HG02571 (cell line): ENCODE data around the gene SORCS1.

Source experiments
- ATAC-seq: cut with Tn5 transposase; IDR thresholded peaks from one replicate; pipeline ENCODE4 v1.9.1; 2021; ENCODE audit warnings: mild to moderate bottlenecking, moderate library complexity; ENCODE audit not compliant: unreplicated experiment

SORCS1 gene

GRCh38 chr10:106696239-106696638 lies 468.3 kb downstream of the SORCS1 start:
- no peak for ATAC-seq

DNA sequence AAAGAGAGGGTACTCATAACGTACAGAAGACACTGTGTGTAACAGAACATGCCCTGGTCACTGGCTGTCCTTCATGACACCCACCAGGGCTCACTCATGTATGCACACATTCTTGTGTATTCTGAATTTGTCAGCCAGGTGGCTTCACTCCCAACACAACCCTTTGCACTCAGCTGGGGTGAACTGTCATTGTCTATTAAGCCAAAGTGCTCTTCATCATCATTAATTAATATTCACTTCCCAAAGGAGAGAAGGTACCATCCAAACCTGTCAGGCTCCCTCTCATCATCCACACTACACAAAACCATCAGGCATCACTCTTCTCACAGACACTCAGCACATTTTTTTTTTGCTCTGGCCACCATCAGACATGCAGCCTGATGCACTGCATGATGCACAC lies 469.8 kb downstream of the SORCS1 start:
- ATAC-seq: no peak

DNA sequence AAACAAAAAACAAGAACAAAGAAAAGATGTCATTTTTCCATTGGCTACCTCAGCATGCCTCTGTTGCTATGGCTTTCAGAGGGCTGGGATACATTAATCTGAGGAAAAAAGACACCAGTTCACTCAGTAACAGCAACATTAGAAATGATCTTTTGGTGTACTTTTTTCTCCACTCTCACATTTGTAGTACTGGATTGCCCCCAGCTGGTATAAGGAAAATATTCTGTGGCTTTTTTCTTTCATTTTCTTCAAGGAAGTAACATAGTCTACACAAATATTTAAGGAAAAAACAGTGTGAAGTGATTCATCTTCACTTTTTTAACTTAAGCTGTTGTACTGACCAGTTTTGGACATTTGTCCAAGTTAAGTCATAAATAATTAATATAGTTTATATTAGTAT lies 482.3 kb downstream of the SORCS1 start:
- no peak for ATAC-seq

DNA sequence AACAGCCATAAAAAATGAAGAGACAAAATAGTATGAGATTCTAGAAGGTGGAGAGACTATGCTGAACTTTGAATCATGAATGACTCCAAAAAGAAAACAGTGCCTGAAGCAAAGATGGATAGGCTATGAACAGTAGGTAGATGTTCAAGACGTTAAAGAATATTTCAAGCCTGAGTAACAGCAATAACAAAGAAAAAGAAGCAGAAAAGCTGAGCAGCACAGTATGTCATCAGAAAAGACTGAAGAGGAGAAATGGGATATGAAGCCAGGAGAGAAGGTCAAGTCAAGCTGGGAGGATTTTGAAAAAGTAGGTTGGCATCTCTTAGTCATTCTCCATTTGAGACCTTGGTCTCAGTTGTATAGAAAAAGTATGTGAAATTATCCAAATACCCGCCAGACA lies 484.4 kb downstream of the SORCS1 start:
- no peak for ATAC-seq

DNA sequence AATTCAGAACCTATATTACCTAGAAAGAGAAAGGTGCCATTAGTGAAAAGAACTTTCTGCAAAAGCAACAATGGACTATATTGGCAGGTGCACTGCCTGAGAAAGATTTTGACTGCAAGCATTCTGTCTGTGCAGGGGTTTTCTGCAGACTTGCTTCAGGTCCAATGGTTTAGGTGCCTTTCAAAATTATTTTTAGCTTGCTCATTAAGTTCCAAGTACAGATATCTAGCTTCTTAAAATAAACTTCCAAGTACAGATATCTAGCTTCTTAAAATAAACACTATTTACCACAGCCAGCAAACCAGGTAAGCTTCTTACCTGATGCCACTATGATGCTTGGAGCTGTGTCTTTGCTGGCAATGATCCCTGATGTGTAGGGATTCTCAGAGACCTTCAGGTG lies 485.2 kb downstream of the SORCS1 start:
- no peak for ATAC-seq

- no peak for ATAC-seq
These were observed 491.9 kb downstream of the SORCS1 start for GRCh38 chr10:106672517-106673175.

DNA sequence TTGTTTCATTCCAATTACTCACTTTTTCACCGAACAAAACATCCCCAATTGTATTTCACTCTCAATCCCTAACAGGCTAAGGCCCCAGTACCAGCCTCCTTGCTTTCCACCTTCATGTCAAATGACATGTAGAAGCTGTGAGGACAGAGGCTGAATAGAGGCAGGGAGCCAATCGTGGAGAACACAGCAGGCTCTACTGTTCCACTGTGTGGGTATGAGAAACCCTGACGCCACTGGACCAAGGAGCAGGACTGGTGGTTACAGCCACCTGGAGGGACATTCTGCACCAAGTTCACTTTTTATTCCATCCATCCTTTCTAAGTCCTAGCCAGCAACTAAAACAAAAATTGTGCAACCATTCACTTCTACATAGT lies 502.8 kb downstream of the SORCS1 start:
- no peak for ATAC-seq

DNA sequence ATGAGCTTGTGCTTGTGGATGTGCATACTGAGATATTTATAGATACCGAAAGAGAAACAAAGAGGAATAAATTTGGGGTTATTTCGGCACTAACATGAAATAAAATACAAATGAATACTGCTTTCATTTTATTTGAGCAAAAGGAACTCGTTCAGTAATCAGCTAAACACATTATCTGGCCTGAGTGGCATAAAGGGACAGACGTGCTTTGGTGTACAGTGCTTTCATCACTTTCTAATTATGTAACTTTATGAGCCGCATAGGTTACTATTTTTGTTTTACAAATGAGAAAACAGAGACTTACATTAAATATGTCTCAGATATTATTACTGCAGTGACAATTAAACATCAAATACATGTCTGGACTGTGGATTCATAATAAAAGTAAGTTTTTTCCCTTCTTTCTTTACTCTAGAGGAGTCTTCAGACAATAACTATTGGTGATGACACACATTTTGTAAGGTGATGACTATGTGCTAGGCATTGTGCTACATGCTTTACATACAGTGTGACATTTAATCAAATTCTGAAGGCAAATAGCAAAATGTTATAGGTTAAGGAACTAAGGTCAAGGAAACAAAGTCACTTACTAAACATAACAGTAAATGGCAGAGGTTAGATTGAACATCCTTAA lies 503.3 kb downstream of the SORCS1 start:
- ATAC-seq: no peak

GRCh38 chr10:106660550-106660949 lies 504.0 kb downstream of the SORCS1 start:
- ATAC-seq: no peak

GRCh38 chr10:106655636-106656035 lies 508.9 kb downstream of the SORCS1 start:
- ATAC-seq: no peak

GRCh38 chr10:106655165-106655564 lies 509.3 kb downstream of the SORCS1 start:
- no peak for ATAC-seq

DNA sequence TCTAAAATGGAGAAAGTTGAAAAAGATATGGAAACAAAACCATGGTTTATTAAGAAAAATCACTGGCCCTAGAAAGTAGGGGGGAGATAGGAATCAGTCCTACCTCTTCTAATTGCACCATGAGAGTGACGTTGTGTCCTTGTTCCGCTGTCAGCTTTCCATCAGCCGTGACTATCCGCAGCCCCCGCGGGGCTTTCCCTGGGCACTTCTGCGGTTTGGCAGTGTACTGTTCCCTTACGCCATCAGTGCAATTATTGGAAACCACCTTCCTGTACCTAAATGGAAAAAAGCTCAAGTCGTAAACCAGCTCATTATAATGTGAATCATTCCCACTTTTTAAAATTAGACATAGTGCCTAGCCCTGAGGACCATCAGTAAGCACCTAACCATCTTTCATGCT lies 512.2 kb downstream of the SORCS1 start:
- ATAC-seq: no peak

DNA sequence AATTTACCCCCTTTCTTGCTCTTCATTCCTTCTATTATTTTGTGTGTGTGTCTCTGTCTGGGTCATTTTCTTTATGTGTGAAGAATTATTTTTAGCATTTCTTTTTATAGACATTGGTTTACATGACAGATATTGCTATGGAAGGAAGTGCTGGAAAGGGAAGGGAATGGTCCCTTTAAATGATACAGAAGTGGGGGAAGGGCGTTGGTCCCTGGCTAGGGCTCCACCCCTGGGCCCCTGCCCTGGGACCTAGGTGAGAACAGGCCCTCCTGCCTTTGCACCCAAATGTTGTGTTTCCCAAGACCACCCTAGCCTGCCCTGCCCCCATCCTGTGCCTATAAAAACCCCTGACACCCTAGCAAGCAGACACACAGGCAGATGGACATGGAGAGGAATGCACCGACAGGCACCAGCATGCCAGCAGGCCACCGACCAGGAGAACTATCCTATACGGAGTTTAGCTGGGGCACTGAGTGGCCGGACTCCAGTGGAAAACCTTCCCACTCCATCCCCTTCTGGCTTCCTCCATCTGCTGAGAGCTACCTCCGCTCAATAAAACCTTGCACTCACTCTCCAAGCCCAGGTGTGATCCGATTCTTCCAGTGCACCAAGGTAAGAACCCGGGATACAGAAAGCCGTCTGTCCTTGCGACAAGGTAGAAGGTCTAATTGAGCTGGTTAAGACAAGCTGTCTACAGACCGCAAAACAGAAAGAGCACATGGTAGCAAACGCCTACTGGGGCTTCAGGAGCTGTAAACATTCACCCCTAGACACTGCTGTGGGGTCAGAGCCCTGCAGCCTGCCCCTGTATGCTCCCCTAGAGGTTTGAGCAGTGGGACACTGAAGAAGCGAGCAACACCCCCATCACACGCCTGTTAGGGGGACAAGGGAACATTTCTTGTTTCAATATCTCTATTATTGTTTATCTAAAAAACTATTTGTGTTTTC lies 515.7 kb downstream of the SORCS1 start:
- ATAC-seq: no peak

GRCh38 chr10:106643473-106643872 lies 521.0 kb downstream of the SORCS1 start:
- no peak for ATAC-seq

DNA sequence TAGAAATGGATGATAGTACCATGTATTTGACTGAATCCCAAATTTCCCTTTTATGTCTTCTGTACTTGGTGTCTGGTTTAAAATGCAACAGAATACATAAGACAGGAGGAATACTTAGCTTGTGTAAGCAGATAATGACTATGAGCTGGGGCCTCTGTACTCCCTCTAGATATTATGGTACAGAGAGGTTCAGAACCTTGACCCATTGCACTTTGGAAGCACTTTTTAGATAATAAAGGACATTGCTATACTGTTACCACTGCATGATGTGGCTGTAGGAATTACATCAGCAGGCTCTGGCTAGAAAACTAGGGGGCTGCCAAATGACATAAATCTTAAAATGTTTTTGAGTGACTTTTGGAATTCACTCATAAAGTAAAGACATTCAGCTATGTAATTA lies 526.6 kb downstream of the SORCS1 start:
- no peak for ATAC-seq

DNA sequence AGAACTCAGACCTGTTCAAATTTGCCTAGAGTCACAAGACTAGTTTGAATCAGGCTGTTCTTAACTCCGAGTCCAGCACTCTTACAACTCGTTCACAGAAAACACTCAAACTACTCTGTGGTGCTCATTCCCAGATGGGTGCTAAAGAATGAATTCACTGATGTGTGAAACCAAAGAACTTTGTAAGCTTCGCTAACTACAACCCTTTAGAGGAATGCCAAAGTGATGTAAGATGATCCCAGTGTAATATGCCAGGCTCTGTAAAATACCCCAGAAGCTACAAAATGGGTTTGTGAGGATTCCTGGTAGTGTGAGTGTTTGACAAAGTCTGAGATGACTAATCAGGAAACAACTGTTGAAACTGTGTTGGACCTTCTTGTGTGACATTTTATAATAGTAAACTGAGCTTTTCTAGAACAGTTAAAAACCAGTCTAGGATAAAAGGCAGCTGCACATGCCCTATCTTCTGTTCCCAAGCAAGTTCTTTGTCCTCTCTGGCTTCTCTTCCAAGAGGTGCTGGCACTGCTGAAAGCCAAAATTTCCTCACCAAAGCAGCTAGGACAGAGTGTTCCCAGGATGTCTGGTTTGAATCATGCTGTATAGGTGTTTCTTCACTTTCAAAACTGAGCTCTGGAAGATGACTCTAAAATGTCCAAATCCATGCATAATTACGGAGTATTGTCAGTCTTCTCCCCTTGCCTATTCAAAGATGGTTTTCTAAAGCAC lies 527.6 kb downstream of the SORCS1 start:
- ATAC-seq: no peak

- ATAC-seq: no peak
These were observed 528.6 kb downstream of the SORCS1 start for GRCh38 chr10:106635947-106636346.

GRCh38 chr10:106631016-106631702 lies 533.3 kb downstream of the SORCS1 start:
- ATAC-seq: no peak

GRCh38 chr10:106626371-106626770 lies 538.1 kb downstream of the SORCS1 start:
- no peak for ATAC-seq

- ATAC-seq: no peak
These were observed 538.8 kb downstream of the SORCS1 start for GRCh38 chr10:106625751-106626150.

- no peak for ATAC-seq
These were observed 545.2 kb downstream of the SORCS1 start for GRCh38 chr10:106619346-106619745.
